ENCODE measurements around the gene LMO4. TPM values are rescaled to one million over a fixed set of nuclear protein-coding genes. Genes with fewer than 3 reads are reported as not detected.

Gene LMO4
- total RNA-seq, 4 donors from 2014 or later = 38.7 to 178 (median 60.9) TPM

DNA sequence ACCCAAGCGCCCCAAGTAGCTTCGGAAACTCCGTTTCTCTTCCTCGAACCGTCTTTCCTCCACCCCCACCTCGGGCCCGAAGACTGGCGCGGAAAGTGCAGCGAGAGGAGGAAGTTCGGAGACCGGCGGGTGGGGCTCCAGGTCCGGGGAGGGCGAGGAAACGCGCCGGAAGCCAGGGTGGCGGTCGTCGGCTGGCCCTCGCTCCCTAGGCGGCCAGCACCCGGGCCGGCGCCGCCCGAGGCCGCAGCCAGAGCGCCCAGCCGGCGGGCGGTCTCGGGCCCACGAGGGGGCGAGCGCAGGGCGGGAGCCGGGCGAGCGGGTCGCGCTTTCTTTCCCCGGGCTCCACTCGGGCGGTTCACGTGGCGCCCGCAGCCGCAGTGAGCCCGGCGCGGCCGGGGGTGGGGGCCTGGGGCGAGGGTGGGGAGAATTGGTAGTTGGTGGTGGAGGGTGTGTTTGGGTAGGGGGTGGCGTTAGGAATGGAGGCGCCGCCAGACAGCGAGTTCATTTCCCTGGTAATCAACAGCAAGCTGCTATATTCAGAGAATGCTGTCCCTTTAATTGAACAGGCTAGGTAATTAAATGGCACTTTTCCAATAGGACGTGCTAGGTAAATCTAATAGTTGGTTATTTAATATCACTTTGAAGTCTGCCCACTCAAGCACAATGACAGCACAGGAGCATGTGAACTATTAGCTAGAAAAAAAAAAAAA lies 6.7 kb downstream of the LMO4 start:
- peak overlapping the region; percentile 47 to 53 for H3K4me3 ChIP-seq
- no peaks in the 10 kb centered on the region for H3K9me3 ChIP-seq
- H3K4me1 ChIP-seq = peaks cover 6 to 14% of the 10 kb centered on the region in 2 donors
- no peaks in the 10 kb centered on the region for H3K36me3 ChIP-seq
- peak overlapping the region; percentile 58 to 80 for H3K27ac ChIP-seq
- peak; percentile 41 to 53 for DNase-seq
- H3K27me3 ChIP-seq = no peaks in the 10 kb centered on the region
- intact Hi-C loops (cut with DNase I; ENCODE audit: low total_unique reads) = no loop called here
- TF ChIP-seq, protein P1, sequence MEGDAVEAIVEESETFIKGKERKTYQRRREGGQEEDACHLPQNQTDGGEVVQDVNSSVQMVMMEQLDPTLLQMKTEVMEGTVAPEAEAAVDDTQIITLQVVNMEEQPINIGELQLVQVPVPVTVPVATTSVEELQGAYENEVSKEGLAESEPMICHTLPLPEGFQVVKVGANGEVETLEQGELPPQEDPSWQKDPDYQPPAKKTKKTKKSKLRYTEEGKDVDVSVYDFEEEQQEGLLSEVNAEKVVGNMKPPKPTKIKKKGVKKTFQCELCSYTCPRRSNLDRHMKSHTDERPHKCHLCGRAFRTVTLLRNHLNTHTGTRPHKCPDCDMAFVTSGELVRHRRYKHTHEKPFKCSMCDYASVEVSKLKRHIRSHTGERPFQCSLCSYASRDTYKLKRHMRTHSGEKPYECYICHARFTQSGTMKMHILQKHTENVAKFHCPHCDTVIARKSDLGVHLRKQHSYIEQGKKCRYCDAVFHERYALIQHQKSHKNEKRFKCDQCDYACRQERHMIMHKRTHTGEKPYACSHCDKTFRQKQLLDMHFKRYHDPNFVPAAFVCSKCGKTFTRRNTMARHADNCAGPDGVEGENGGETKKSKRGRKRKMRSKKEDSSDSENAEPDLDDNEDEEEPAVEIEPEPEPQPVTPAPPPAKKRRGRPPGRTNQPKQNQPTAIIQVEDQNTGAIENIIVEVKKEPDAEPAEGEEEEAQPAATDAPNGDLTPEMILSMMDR (IDR thresholded peaks at IDR 0.05) = peak in 3 of 4 experiments; percentile 31 to 50 (median 49)
- TF ChIP-seq POLR2A (IDR thresholded peaks at IDR 0.05) = peak in 1 of 2 donors; percentile 35

DNA sequence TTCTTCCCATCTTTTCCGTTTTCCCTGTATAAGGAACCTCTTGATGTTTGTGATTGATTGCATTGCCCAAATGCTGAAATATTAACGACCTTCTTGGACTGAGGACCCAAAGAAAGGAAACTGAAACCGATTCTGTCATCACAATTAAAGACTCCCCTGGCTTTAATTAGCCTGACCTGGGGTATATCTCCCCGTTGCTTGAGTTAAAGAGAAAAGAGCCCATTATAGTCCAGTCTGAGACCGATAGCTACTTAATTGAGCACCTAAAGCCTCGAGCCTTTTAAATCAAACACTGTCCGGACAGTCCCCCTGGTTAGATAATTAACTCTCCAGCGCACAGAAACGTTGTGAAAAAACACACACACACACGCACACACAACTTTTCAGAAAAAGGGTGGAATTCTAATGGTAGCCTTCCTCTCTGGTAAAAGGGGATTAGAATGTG lies 8.0 kb downstream of the LMO4 start:
- no peak overlapping the region for H3K4me3 ChIP-seq
- no peak overlapping the region for H3K27ac ChIP-seq
- intact Hi-C loops (cut with DNase I; ENCODE audit: low total_unique reads) = no loop called here
- DNase-seq = no peak
- no peaks in the 10 kb centered on the region for H3K27me3 ChIP-seq
- H3K36me3 ChIP-seq = no peaks in the 10 kb centered on the region
- peaks cover 6 to 14% of the 10 kb centered on the region in 2 donors for H3K4me1 ChIP-seq
- H3K9me3 ChIP-seq = no peaks in the 10 kb centered on the region
- TF ChIP-seq, protein P1 (IDR thresholded peaks at IDR 0.05) = no peak
- TF ChIP-seq POLR2A (IDR thresholded peaks at IDR 0.05) = no peak

DNA sequence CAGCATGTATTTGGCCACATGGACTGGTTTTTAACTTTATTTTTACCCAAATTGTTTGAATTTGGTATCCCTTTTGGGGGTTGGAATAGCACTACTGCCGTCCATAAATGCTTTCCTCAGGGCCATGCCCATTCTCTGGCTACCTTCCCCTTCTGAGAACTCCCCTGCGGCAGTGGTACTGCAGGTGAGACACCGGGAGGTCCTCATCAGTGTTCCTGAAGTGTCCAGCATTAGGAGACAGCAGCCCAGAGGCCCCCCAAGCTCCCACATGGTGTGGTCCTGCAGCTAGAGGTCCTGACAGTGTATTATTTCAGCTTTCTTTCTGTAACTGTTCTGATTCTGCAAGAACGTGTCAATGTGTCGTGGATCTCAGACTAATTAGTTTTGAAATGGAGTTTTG lies 8.9 kb downstream of the LMO4 start:
- TF ChIP-seq POLR2A (IDR thresholded peaks at IDR 0.05) = no peak
- TF ChIP-seq, protein P1 (IDR thresholded peaks at IDR 0.05) = no peak
- Histone ChIP-seq H3K27me3 (no peaks in the 10 kb centered on the region), H3K36me3 (no peaks in the 10 kb centered on the region), H3K27ac (no peak overlapping the region), H3K4me1 (peaks cover 6 to 9% of the 10 kb centered on the region in 2 donors), H3K4me3 (no peak overlapping the region), H3K9me3 (no peaks in the 10 kb centered on the region)
- no peak for DNase-seq
- intact Hi-C loops (cut with DNase I; ENCODE audit: low total_unique reads) = no loop called here

DNA sequence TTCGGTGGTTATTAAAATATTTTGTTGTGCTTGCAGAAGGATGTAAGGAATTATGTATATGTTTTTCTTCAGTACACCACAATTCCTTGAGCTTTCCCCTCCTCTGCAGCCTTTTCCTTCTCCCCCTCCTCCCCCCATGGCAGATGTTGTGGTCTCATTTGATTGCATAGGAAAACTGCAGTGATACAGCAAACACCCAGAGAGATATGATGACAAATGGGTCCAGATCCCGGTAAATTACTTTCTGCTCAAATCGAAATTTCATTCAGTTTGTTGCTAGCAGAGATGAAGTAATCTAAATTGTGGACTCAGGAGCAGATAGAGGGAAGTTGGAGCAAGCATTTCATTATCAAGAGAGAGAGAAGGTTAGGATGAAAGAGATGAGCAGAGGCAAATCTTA lies 9.9 kb downstream of the LMO4 start:
- Histone ChIP-seq H3K4me1 (peaks cover 5 to 6% of the 10 kb centered on the region in 2 donors), H3K9me3 (no peaks in the 10 kb centered on the region), H3K27ac (no peak overlapping the region), H3K4me3 (no peak overlapping the region), H3K27me3 (no peaks in the 10 kb centered on the region), H3K36me3 (no peaks in the 10 kb centered on the region)
- TF ChIP-seq, protein P1 (IDR thresholded peaks at IDR 0.05) = no peak
- no peak for TF ChIP-seq POLR2A (IDR thresholded peaks at IDR 0.05)
- no peak for DNase-seq
- intact Hi-C loops (cut with DNase I; ENCODE audit: low total_unique reads) = no loop called here

DNA sequence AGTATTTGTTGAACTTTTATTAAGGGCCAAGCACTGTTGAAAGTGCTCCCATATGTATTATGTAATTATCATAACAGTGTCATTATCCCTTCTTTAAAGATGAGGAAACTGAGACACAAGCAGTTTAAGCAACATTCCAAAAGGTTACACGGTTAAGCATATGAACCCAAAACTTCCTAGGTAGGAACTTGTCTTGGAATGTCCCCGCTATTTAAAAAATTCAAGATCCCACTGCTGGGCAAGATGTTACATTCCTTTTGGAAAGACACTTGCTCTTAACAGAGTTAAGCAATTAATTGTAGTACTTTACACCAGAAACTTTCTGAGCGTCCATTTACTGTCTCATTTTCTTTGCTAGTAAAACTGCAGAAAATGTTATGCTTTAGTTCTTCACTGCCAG lies 15.6 kb downstream of the LMO4 start:
- H3K9me3 ChIP-seq = no peaks in the 10 kb centered on the region
- no peaks in the 10 kb centered on the region for H3K4me1 ChIP-seq
- DNase-seq = no peak
- H3K27ac ChIP-seq = no peak overlapping the region
- intact Hi-C loops (cut with DNase I; ENCODE audit: low total_unique reads) = no loop called here
- H3K4me3 ChIP-seq = no peak overlapping the region
- H3K36me3 ChIP-seq = no peaks in the 10 kb centered on the region
- H3K27me3 ChIP-seq = no peaks in the 10 kb centered on the region
- TF ChIP-seq POLR2A (IDR thresholded peaks at IDR 0.05) = no peak
- TF ChIP-seq, protein P1 (IDR thresholded peaks at IDR 0.05) = no peak

All from uterus (tissue), 4 donors.